AG04450 (cell line): ENCODE results near the gene ADAMTSL1. TPM values are rescaled to one million over a fixed set of nuclear protein-coding genes. Genes with fewer than 3 reads are reported as not detected.

Experiments used
- CTCF ChIA-PET: fragments of 300-600, 350-600 bp; formaldehyde crosslinking; extraction: SDS; loops from one replicate; lab custom pipeline; 2022; ENCODE audit warnings: antibody characterized with exemption, inconsistent platforms; lab: Charles Lee
- POLR2A ChIA-PET: fragments of 350-600 bp; formaldehyde crosslinking; extraction: SDS; loops from one replicate; lab custom pipeline; 2021; ENCODE audit warnings: antibody characterized with exemption, inconsistent platforms; lab: Yijun Ruan, JAX
- DNase-seq: peaks from one replicate; pipeline ENCODE4 v3.0.0-alpha.2; 2011; ENCODE audit warnings: low read depth, low spot score
- H3K27ac ChIP-seq: one replicate; pipeline ENCODE4 v1.5.1; 2012; ENCODE audit warnings: low read depth, low read length, control low read depth
- H3K27me3 ChIP-seq: one replicate; pipeline ENCODE4 v1.6.0; 2012; ENCODE audit warnings: low read length; ENCODE audit not compliant: control insufficient read depth, insufficient read depth
- H3K4me3 ChIP-seq: 2 replicates; pipeline ENCODE4 v1.5.1; 2011; ENCODE audit warnings: mild to moderate bottlenecking, low read depth, low read length, control low read depth
- H3K9me3 ChIP-seq: 2 replicates; pipeline ENCODE4 v1.5.1; 2012; ENCODE audit warnings: low read length; ENCODE audit not compliant: control insufficient read depth, insufficient read depth
- CTCF ChIP-seq: IDR thresholded peaks from 2 replicates; pipeline ENCODE4 v1.5.1; 2011; ENCODE audit warnings: low read depth, low read length, control low read depth, inconsistent platforms
- polyA plus RNA-seq: library from polyadenylated mRNA; depleted of rRNA; stranded (reverse); fragments of >200 nt; gene quantifications from 2 replicates; pipeline ENCODE4 v1.2.3, GENCODE V29; 2011

Gene ADAMTSL1
- polyA plus RNA-seq, 1 experiment: 22.2 TPM

- no peak overlapping the region for H3K4me3 ChIP-seq
- DNase-seq: no peak
- H3K9me3 ChIP-seq: no peaks in the 10 kb centered on the region
- ChIA-PET POLR2A (no interaction called here), CTCF (no interaction called here)
- TF ChIP-seq CTCF: no peak
- H3K27ac ChIP-seq: no peak overlapping the region
- H3K27me3 ChIP-seq: no peaks in the 10 kb centered on the region
Observed at GRCh38 chr9:18660001-18660400, 186.0 kb downstream of the ADAMTSL1 start.

GRCh38 chr9:18662320-18662719 is 188.4 kb downstream of the ADAMTSL1 start:
- H3K27ac ChIP-seq: no peak overlapping the region
- CTCF ChIA-PET: no interaction called here
- no peaks in the 10 kb centered on the region for H3K9me3 ChIP-seq
- no peaks in the 10 kb centered on the region for H3K27me3 ChIP-seq
- no peak overlapping the region for H3K4me3 ChIP-seq
- DNase-seq: no peak
- no peak for TF ChIP-seq CTCF
- POLR2A ChIA-PET: no interaction called here

DNA sequence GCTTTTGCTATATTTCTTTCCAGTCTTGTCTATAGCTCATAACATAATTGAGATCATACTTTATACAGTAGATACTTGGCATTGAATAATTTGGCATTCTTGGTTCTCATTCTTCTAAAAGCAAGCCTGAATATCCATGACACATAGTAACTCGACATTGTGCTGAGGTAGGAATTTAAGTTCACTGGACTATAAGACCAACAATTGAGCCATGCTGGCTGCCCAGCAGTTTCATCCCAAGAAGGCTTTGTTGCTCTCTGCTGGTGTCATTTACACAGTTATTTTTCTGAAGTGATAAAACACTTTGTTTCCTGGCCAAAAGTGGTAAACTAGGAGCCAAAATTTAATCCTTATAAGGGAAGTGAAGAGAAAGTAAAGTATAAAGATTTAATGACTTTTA is 192.0 kb downstream of the ADAMTSL1 start:
- no peaks in the 10 kb centered on the region for H3K9me3 ChIP-seq
- no peak overlapping the region for H3K27ac ChIP-seq
- ChIA-PET CTCF (interaction anchor here (0.7 kb wide), 1 partner anchor 639 kb away, joined by 5 read pairs; no protein-coding TSS in a partner anchor), POLR2A (no interaction called here)
- TF ChIP-seq CTCF: no peak
- no peak for DNase-seq
- H3K27me3 ChIP-seq: no peaks in the 10 kb centered on the region
- no peak overlapping the region for H3K4me3 ChIP-seq

DNA sequence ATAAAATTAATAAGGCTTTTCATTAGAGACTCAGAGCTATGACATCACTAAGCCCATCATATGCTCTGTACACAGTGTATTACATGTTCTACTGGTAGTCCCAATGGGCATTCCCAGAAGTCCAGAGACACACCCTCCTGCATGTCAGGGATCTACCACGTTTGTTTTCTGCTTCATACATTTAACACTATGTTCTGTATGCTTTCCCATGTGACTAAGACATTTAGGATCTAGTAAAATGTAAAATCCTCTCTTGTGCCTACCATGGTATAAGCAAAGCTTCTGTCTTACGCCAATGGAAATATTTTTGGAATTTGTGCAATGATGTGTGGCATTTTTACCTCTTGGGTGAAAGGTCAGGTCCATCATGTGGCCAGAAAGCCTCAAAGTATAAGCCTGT is 192.4 kb downstream of the ADAMTSL1 start:
- no peaks in the 10 kb centered on the region for H3K27me3 ChIP-seq
- DNase-seq: no peak
- H3K27ac ChIP-seq: no peak overlapping the region
- ChIA-PET POLR2A (no interaction called here), CTCF (interaction anchor here (0.7 kb wide), 1 partner anchor 639 kb away, joined by 5 read pairs; no protein-coding TSS in a partner anchor)
- H3K4me3 ChIP-seq: no peak overlapping the region
- no peaks in the 10 kb centered on the region for H3K9me3 ChIP-seq
- no peak for TF ChIP-seq CTCF

- Histone ChIP-seq H3K27ac (no peak overlapping the region), H3K9me3 (no peaks in the 10 kb centered on the region), H3K4me3 (no peak overlapping the region), H3K27me3 (no peaks in the 10 kb centered on the region)
- ChIA-PET CTCF (interaction anchor here (0.6 to 1.1 kb wide), 3 partner anchors 161 to 638 kb away, joined by 3 to 5 read pairs (median 4); no protein-coding TSS in a partner anchor), POLR2A (interaction anchor here (1.3 kb wide), 1 partner anchor 59 kb away, joined by 3 read pairs; no protein-coding TSS in a partner anchor)
- no peak for TF ChIP-seq CTCF
- DNase-seq: no peak
Observed at GRCh38 chr9:18666986-18667772, 193.2 kb downstream of the ADAMTSL1 start.
